GM12801 (cell line): ENCODE data around the gene P3H3.

ENCODE experiments used
- TF ChIP-seq, protein P1 (sequence below): IDR thresholded peaks from one replicate; pipeline ENCODE4 v1.5.1; 2011; ENCODE audit warnings: control low read depth; ENCODE audit not compliant: insufficient read length; ENCODE audit errors: extremely low read depth

Gene P3H3, protein sequence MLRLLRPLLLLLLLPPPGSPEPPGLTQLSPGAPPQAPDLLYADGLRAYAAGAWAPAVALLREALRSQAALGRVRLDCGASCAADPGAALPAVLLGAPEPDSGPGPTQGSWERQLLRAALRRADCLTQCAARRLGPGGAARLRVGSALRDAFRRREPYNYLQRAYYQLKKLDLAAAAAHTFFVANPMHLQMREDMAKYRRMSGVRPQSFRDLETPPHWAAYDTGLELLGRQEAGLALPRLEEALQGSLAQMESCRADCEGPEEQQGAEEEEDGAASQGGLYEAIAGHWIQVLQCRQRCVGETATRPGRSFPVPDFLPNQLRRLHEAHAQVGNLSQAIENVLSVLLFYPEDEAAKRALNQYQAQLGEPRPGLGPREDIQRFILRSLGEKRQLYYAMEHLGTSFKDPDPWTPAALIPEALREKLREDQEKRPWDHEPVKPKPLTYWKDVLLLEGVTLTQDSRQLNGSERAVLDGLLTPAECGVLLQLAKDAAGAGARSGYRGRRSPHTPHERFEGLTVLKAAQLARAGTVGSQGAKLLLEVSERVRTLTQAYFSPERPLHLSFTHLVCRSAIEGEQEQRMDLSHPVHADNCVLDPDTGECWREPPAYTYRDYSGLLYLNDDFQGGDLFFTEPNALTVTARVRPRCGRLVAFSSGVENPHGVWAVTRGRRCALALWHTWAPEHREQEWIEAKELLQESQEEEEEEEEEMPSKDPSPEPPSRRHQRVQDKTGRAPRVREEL

DNA sequence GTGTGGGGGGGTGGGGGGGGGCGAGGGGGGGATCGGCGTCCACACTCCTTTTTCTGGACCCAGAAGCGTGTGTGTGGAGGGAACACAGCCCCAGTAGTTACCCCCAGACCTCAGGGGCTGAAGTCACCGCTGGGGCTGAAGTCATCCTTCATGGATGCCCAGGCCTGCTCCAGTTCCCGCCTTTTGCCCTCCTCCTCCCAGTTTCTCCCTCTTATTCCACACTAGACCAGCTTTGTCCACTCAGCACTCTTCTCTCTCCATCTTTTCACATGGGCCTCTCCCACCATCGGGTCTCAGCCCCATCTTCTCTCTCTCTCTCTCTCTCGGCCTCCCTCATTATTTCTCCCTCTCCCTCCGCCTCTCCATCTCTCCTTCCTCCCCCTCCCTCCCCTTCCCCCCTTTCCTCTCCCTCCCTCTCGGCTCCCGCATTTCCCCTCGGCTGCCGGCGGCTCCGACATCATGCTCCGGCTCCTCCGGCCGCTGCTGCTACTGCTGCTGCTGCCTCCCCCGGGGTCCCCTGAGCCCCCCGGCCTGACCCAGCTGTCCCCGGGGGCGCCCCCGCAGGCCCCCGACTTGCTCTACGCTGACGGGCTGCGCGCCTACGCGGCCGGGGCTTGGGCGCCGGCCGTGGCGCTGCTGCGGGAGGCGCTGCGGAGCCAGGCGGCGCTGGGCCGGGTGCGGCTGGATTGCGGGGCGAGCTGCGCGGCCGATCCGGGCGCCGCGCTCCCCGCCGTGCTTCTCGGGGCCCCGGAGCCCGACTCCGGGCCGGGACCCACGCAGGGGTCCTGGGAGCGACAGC is at the start of gene P3H3:
Gene P3H3, plus strand, starts transcription at position 426 of the 799 bp plus-strand sequence. Its CDS starts 34 bp downstream, at position 460.
- TF ChIP-seq, protein P1, sequence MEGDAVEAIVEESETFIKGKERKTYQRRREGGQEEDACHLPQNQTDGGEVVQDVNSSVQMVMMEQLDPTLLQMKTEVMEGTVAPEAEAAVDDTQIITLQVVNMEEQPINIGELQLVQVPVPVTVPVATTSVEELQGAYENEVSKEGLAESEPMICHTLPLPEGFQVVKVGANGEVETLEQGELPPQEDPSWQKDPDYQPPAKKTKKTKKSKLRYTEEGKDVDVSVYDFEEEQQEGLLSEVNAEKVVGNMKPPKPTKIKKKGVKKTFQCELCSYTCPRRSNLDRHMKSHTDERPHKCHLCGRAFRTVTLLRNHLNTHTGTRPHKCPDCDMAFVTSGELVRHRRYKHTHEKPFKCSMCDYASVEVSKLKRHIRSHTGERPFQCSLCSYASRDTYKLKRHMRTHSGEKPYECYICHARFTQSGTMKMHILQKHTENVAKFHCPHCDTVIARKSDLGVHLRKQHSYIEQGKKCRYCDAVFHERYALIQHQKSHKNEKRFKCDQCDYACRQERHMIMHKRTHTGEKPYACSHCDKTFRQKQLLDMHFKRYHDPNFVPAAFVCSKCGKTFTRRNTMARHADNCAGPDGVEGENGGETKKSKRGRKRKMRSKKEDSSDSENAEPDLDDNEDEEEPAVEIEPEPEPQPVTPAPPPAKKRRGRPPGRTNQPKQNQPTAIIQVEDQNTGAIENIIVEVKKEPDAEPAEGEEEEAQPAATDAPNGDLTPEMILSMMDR = no peak

DNA sequence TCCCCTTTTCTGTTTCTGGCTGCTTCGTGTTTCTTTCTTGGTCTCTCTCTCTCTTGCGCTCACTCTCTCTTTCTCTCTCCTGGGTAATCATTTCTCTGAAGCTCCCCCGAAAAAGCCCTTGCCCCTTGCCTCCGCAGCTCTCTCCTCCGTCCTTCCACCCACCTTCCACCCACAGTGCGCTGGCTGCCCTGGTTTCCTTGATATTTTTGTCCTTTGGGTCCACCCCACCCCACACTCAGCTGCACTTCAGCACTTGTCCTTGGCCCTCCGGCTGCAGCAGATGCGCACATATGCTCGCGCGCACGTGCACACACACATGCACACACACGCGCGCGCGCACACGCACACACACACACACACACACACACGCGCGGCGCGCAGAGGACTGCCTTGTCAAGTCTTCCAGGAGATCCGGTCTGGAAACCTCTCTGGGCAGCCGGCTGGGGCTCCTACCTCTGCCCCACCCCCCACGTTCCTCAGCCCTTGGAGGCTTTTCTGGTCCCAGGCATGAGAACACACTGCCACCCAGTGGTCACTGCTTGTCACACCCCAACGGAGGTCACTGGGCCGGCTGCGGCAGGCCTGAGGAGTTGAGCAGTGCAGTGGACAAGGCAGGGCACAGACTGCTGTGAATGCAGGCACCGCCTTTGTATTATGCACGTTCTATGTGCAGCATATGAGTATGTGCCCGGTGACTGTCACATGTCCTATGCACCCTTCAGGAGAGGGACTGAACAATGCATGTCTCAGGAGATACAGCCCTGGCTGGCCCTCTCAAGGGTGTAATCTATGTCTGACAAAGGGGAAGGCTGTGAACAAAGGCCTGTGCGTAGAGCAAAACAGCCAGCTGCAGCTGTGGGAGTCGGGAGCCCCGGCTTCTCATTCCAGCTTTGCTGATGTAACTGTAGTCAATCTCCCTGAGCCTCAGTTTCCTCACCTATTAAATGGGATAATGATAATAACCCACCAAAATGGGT is 49.3 kb upstream of the P3H3 start:
- TF ChIP-seq, protein P1 = peak; percentile 62

DNA sequence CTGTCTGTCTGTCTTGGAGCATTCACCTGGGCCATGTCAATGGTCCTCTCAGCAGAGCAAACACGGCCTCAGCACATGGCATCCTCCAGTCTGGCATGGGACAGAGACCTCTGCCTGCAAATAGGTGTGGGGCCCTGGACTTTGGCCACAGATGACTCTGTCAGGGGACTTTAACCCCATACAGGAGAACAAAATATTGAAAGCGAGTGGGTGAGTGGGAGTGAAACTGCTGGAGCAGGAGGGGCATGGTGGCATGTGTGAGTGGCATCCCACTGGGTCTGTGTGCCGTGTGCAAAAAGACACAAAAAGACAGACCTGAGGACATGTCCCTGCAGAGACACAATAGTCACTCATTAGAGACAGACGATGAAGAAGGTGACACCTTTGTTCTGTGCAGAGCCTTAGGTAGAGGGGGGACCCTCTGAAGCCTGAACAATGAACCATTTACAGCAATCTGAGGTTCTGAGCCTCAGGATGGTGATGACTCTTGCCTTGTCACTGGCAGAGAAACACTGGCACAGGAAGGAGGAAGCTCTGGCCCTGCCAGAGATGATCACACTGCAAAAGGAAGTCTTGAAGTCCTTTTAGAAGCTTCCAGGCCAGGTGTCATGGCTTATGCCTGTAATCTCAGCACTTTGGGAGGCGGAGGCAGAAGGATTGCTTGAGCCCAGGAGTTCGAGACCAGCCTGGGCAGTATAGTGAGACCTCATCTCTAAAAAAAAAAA is 48.3 kb upstream of the P3H3 start:
- TF ChIP-seq, protein P1 = no peak

DNA sequence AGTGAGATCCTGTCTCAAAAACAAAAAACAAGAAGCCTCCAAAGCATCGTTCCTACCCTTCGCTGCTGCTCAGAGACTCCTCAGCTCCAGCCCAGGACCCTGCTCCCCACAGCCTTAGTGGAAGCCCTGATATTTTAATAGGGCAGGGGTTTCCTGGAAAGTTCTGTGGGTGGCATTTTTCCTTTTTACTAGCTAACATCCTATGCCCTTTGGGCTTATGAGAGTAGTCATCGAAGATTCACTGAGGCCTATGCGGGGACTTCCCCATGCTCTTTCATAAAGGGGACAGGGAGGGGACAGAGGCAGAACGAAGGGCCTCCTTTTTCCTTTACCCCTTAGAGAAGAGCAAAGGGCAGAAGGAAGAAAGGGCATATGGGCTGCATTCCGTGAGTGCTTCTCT is 47.6 kb upstream of the P3H3 start:
- TF ChIP-seq, protein P1 = no peak

DNA sequence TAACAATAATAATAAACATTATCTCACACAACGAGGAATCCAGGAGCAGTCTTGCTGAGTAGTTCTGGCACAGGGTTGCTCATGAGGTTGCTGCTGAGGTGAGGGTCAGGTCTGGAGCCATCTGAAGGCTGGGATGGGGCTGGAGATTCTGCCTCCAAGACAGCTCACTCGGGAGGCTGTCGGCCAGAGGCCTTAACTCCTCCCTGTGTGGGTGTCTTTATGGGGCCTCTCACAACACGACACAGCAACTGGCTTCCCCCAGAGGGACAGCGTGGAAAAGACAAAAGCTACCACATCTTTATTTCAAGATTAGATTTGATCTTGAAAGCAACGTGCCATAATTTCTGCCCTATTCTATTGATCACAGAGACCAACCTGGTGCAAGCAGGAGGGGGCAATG is 46.1 kb upstream of the P3H3 start:
- TF ChIP-seq, protein P1 = no peak

DNA sequence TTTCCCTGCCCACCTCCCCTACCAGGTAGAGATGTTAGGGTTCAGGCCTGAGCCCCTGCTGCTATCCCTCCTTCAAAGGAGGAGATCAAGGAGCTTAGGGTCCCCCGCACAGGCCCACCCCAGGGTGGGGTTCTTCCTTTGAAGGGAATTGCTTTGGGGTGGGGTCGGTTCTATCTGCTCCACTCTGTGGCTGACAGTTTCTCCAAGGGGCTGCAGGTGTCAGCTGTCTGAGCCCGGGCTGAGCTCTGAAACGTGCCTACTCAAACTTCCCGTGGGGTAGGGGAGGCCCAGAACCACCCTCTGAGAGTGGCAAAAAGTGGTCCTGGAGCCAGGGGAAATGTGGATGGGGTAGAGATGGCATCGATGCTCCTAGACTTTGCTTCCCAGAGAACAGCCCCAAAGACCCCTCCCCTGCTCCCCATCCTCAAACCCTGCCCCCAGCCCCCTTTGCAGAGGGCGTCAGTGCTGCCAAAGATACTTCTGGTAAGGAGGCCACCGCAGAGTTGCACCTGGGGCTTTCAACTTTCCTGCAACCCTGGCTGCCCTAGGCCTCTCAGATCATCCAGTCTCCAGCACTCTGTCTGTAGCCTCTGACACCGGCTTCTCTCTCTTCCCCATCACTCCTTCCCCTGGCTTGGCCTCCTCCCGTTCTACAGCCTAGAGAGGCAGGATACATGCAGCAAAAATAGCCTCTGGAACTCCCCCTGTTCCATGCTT is 45.2 kb upstream of the P3H3 start:
- TF ChIP-seq, protein P1 = no peak
